Gastrocnemius medialis (tissue), 4 donors: ENCODE data around the gene APOE.

Experiments used
- POLR2A ChIP-seq, 2 donors: fragments of 450-650 bp; IDR thresholded peaks; one replicate each; pipeline ENCODE4 v1.6.1; 2017; ENCODE audit warnings: antibody characterized with exemption in 2 of 2, mild to moderate bottlenecking in 2 of 2, moderate library complexity in 2 of 2
- TF ChIP-seq, protein P1 (sequence below), 5 experiments: fragments of 450-650 bp in 3 of 5; fragments of 200-600 bp in 2 of 5; sonication (generic) in 2 of 5; IDR thresholded peaks in 4 of 5; conservative IDR thresholded peaks in 1 of 5; 1 replicate in 4 of 5; 2 replicates in 1 of 5; pipeline ENCODE4 v1.5.1; 2016 to 2019; ENCODE audit warnings: antibody characterized with exemption in 5 of 5, mild to moderate bottlenecking in 3 of 5, moderate library complexity in 3 of 5

DNA sequence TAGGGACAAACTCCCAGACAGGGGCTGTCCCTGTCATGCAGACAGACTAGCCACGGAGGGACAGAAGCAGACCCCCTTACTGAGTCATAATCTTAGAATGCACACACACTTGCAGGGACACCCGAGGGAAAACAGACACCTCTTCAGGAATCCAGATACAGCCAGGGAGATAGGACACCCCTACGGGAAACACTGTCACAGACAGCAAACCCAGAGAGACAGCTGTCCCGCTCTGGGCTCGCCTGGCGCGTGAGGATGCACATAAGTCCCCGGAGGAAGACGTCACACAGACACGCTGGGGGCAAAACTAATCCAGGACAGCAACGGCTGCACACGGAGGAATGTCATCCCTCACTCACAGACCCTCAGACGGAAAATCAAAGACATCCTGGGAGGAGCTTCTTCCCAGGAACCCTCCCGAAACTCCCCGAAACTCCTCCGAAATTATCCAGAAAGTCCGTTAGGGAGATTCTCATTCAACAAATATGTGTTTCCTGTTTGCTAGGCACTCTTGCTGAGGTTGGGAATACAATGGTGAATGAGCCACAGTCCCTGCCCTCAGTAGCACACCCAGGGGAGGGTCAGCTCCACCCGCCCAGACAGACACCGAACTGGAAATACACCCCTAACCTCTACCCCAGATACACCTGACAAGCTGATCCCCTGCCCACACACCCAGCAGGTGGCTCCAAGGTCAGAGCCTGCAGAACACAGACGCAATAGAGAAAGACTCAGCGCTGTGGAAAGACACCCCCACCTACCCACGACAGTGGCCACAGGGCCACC lies 29.7 kb upstream of the APOE start:
- TF ChIP-seq, protein P1, sequence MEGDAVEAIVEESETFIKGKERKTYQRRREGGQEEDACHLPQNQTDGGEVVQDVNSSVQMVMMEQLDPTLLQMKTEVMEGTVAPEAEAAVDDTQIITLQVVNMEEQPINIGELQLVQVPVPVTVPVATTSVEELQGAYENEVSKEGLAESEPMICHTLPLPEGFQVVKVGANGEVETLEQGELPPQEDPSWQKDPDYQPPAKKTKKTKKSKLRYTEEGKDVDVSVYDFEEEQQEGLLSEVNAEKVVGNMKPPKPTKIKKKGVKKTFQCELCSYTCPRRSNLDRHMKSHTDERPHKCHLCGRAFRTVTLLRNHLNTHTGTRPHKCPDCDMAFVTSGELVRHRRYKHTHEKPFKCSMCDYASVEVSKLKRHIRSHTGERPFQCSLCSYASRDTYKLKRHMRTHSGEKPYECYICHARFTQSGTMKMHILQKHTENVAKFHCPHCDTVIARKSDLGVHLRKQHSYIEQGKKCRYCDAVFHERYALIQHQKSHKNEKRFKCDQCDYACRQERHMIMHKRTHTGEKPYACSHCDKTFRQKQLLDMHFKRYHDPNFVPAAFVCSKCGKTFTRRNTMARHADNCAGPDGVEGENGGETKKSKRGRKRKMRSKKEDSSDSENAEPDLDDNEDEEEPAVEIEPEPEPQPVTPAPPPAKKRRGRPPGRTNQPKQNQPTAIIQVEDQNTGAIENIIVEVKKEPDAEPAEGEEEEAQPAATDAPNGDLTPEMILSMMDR (IDR thresholded peaks at IDR 0.05 in 4 of 5, conservative IDR thresholded peaks at IDR 0.05 in 1 of 5): no peak
- TF ChIP-seq POLR2A (IDR thresholded peaks at IDR 0.05): no peak
